GM18907 (cell line): ENCODE data around the gene KLC3.

Source experiments
- ATAC-seq: cut with Tn5 transposase; IDR thresholded peaks from one replicate; pipeline ENCODE4 v1.9.1; 2021; ENCODE audit warnings: mild to moderate bottlenecking, moderate library complexity; ENCODE audit not compliant: unreplicated experiment

KLC3 gene

GRCh38 chr19:45347570-45348366 lies 7.2 kb downstream of the KLC3 start:
- ATAC-seq: no peak

GRCh38 chr19:45348367-45349125 lies 8.0 kb downstream of the KLC3 start:
- no peak for ATAC-seq

GRCh38 chr19:45349126-45349415 lies 8.5 kb downstream of the KLC3 start:
- no peak for ATAC-seq

GRCh38 chr19:45349430-45349941 lies 8.9 kb downstream of the KLC3 start:
- no peak for ATAC-seq

- no peak for ATAC-seq
Observed at GRCh38 chr19:45350477-45351058, 10.0 kb downstream of the KLC3 start.

GRCh38 chr19:45351401-45351952 lies 10.9 kb downstream of the KLC3 start:
- no peak for ATAC-seq

GRCh38 chr19:45352062-45352461 lies 11.5 kb downstream of the KLC3 start:
- ATAC-seq: no peak

- ATAC-seq: no peak
Observed at GRCh38 chr19:45352471-45352870, 11.9 kb downstream of the KLC3 start.

GRCh38 chr19:45352914-45353796 lies 12.6 kb downstream of the KLC3 start:
- no peak for ATAC-seq

- ATAC-seq: no peak
Observed at GRCh38 chr19:45354241-45354842, 13.8 kb downstream of the KLC3 start.

GRCh38 chr19:45355402-45355801 lies 14.9 kb downstream of the KLC3 start:
- ATAC-seq: no peak

GRCh38 chr19:45355910-45356309 lies 15.4 kb downstream of the KLC3 start:
- ATAC-seq: no peak

- no peak for ATAC-seq
Observed at GRCh38 chr19:45356760-45357444, 16.4 kb downstream of the KLC3 start.

GRCh38 chr19:45357445-45357783 lies 16.9 kb downstream of the KLC3 start:
- no peak for ATAC-seq

- ATAC-seq: no peak
Observed at GRCh38 chr19:45358213-45358792, 17.8 kb downstream of the KLC3 start.

GRCh38 chr19:45361608-45362007 lies 21.1 kb downstream of the KLC3 start:
- no peak for ATAC-seq

GRCh38 chr19:45362291-45362690 lies 21.7 kb downstream of the KLC3 start:
- no peak for ATAC-seq

- ATAC-seq: no peak
Observed at GRCh38 chr19:45363861-45364459, 23.4 kb downstream of the KLC3 start.

- no peak for ATAC-seq
Observed at GRCh38 chr19:45364696-45365095, 24.1 kb downstream of the KLC3 start.
